Measurements from ENCODE around the gene TPTE.
"Not testable (repeated sequence)": the region's sequence is repeated elsewhere in the genome, so short reads cannot be mapped to it uniquely, and the experiment has no call there.

- TF ChIP-seq, protein P1, sequence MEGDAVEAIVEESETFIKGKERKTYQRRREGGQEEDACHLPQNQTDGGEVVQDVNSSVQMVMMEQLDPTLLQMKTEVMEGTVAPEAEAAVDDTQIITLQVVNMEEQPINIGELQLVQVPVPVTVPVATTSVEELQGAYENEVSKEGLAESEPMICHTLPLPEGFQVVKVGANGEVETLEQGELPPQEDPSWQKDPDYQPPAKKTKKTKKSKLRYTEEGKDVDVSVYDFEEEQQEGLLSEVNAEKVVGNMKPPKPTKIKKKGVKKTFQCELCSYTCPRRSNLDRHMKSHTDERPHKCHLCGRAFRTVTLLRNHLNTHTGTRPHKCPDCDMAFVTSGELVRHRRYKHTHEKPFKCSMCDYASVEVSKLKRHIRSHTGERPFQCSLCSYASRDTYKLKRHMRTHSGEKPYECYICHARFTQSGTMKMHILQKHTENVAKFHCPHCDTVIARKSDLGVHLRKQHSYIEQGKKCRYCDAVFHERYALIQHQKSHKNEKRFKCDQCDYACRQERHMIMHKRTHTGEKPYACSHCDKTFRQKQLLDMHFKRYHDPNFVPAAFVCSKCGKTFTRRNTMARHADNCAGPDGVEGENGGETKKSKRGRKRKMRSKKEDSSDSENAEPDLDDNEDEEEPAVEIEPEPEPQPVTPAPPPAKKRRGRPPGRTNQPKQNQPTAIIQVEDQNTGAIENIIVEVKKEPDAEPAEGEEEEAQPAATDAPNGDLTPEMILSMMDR (IDR thresholded peaks at IDR 0.05): not testable (repeated sequence)
- not testable (repeated sequence) for TF ChIP-seq EZH2phosphoT487, EZH2 (IDR thresholded peaks at IDR 0.05)
Measured at GRCh38 chr21:10570803-10571202, 49.4 kb downstream of the TPTE start.
